HG03196 (cell line): ENCODE measurements around the gene KLF2.
A peak's percentile ranks its signal among the peaks of the same experiment; 100 is the strongest.
"Not testable (repeated sequence)": the region's sequence is repeated elsewhere in the genome, so short reads cannot be mapped to it uniquely, and the experiment has no call there.

Source experiments
- ATAC-seq: cut with Tn5 transposase; IDR thresholded peaks from one replicate; pipeline ENCODE4 v1.9.1; 2021; ENCODE audit not compliant: unreplicated experiment

The KLF2 gene

GRCh38 chr19:16324384-16325160, at the start of gene KLF2:
KLF2 (plus strand) TSS chr19:16324826; CDS start chr19:16324924, 98 bp downstream.
- ATAC-seq, result peak; percentile 72

GRCh38 chr19:16280306-16280705, 44.3 kb upstream of the KLF2 start:
- no peak for ATAC-seq

GRCh38 chr19:16281743-16282142, 42.9 kb upstream of the KLF2 start:
- ATAC-seq, result no peak

- ATAC-seq, result no peak
Observed at GRCh38 chr19:16283210-16284061, 41.2 kb upstream of the KLF2 start.

GRCh38 chr19:16284505-16284904, 40.1 kb upstream of the KLF2 start:
- no peak for ATAC-seq

GRCh38 chr19:16285079-16285478, 39.5 kb upstream of the KLF2 start:
- ATAC-seq, result not testable (repeated sequence)

GRCh38 chr19:16285769-16286498, 38.7 kb upstream of the KLF2 start:
- ATAC-seq, result no peak

GRCh38 chr19:16288544-16288943, 36.1 kb upstream of the KLF2 start:
- ATAC-seq, result no peak

- ATAC-seq, result no peak
Observed at GRCh38 chr19:16289594-16289993, 35.0 kb upstream of the KLF2 start.

- no peak for ATAC-seq
Observed at GRCh38 chr19:16290692-16291091, 33.9 kb upstream of the KLF2 start.

- ATAC-seq, result no peak
Observed at GRCh38 chr19:16293118-16294091, 31.2 kb upstream of the KLF2 start.

- ATAC-seq, result no peak
Observed at GRCh38 chr19:16295057-16295456, 29.6 kb upstream of the KLF2 start.

- no peak for ATAC-seq
Observed at GRCh38 chr19:16296713-16297112, 27.9 kb upstream of the KLF2 start.

- no peak for ATAC-seq
Observed at GRCh38 chr19:16297575-16298178, 26.9 kb upstream of the KLF2 start.

- ATAC-seq, result no peak
Observed at GRCh38 chr19:16298334-16298733, 26.3 kb upstream of the KLF2 start.

GRCh38 chr19:16301999-16302694, 22.5 kb upstream of the KLF2 start:
- ATAC-seq, result no peak

- ATAC-seq, result no peak
Observed at GRCh38 chr19:16303755-16304154, 20.9 kb upstream of the KLF2 start.

GRCh38 chr19:16304511-16304910, 20.1 kb upstream of the KLF2 start:
- ATAC-seq, result not testable (repeated sequence)

GRCh38 chr19:16305060-16305459, 19.6 kb upstream of the KLF2 start:
- not testable (repeated sequence) for ATAC-seq
